Chondrocyte (in vitro differentiated cells): ENCODE data around the gene LPIN1. TPM values are rescaled to one million over a fixed set of nuclear protein-coding genes. Genes with fewer than 3 reads are reported as not detected.

Experiments
- DNase-seq: peaks from one replicate; pipeline ENCODE4 v3.0.0; 2021; ENCODE audit warnings: mixed read lengths, low spot score
- H3K27ac Mint-ChIP-seq: one replicate; pipeline ENCODE4 v1.8.0; 2021; ENCODE audit warnings: mild to moderate bottlenecking, moderate library complexity, mixed read lengths; ENCODE audit not compliant: unreplicated experiment
- H3K27me3 Mint-ChIP-seq: 2 replicates; pipeline ENCODE4 v1.8.0; 2021; ENCODE audit warnings: low read depth, mixed read lengths
- H3K36me3 Mint-ChIP-seq: 2 replicates; pipeline ENCODE4 v1.8.0; 2021; ENCODE audit warnings: low read depth, mixed read lengths
- H3K4me1 Mint-ChIP-seq: 2 replicates; pipeline ENCODE4 v1.8.0; 2021; ENCODE audit warnings: low read depth, mild to moderate bottlenecking, mixed read lengths
- H3K4me3 Mint-ChIP-seq: one replicate; pipeline ENCODE4 v1.8.0; 2021; ENCODE audit warnings: mild to moderate bottlenecking, moderate library complexity, mixed read lengths; ENCODE audit not compliant: unreplicated experiment
- H3K9me3 Mint-ChIP-seq: 2 replicates; pipeline ENCODE4 v1.8.0; 2021; ENCODE audit warnings: low read depth, mixed read lengths
- total RNA-seq: library from RNA; stranded (reverse); gene quantifications from 3 replicates; pipeline ENCODE4 v1.2.1, GENCODE V29; 2021
- TF ChIP-seq, protein P1 (sequence below): fragments of 200-600 bp; sonication (generic); IDR thresholded peaks from 2 replicates; pipeline ENCODE4 v1.5.0; 2021; ENCODE audit warnings: antibody characterized with exemption, mild to moderate bottlenecking, moderate library complexity

The LPIN1 gene
- total RNA-seq, 1 donor from 2014 or later = 17.5 TPM

DNA sequence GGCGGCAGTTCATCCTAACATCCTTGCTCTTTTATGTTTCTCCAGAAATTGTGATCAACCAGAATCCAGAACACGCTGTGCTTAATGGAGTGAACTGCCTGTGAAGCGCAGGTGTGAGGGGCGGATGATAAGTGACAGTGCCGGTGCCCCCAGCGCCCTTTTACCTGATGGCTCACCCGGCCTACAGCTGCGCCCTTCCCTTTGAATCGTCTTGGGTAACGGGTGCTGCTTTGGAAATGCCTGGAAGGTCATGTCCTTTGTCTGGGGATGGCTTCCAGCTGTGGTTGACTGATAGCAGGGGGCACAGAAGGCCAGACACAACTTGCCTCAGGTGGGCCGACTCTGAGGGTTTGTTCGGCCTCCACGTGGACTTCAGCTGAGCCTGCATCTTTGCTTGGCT, 119.4 kb downstream of the LPIN1 start:
- Mint-ChIP-seq H3K4me1 (peaks cover 16% of the 10 kb centered on the region), H3K4me3 (no peak overlapping the region), H3K27ac (no peak overlapping the region), H3K36me3 (no peaks in the 10 kb centered on the region), H3K9me3 (no peaks in the 10 kb centered on the region), H3K27me3 (peaks cover 9% of the 10 kb centered on the region)
- DNase-seq = no peak
- TF ChIP-seq, protein P1, sequence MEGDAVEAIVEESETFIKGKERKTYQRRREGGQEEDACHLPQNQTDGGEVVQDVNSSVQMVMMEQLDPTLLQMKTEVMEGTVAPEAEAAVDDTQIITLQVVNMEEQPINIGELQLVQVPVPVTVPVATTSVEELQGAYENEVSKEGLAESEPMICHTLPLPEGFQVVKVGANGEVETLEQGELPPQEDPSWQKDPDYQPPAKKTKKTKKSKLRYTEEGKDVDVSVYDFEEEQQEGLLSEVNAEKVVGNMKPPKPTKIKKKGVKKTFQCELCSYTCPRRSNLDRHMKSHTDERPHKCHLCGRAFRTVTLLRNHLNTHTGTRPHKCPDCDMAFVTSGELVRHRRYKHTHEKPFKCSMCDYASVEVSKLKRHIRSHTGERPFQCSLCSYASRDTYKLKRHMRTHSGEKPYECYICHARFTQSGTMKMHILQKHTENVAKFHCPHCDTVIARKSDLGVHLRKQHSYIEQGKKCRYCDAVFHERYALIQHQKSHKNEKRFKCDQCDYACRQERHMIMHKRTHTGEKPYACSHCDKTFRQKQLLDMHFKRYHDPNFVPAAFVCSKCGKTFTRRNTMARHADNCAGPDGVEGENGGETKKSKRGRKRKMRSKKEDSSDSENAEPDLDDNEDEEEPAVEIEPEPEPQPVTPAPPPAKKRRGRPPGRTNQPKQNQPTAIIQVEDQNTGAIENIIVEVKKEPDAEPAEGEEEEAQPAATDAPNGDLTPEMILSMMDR = no peak

DNA sequence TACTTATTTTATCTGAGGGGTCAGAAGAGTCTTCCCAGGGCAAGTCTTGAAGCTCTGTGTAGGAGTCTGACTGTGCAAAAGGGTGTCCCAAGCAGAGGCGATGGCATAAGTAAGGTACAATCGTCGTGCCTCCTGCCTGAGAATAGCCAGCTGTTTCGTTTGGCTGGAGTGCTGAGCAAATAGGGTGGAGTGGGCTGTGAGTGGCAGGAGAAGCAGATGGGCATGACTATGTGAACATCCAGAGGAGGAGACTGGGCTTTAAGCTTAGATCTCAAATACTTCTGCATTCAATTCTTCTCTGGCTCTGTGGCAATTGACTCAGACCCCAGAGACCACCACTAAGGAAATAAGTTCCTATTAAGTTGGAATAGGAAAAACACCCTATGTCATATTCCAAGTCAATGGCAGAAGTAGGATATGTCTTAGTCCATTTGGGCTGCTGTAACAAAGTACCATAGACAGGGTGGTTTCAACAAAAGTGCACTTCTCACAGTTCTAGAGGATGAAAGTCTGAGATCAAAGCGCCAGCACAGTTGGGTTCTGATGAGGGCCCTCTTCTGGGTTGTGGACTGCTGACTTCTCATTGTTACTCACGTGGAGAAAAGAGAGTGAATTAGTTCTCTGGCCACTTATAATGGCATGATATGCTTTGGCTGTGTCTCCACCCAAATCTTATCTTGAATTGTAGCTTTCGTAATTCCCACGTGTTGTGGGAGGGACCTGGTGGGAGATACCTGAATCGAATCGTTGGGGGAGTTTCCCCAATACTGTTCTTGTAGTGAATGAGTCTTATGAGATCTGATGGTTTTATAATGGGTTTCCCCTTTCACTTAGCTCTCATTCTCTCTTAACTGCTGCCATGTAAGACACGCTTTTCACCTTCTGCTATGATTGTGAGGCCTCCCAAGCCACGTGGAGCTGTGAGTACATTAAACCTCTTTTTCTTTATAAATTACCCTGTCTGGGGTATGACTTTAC, 120.2 kb downstream of the LPIN1 start:
- H3K4me1 Mint-ChIP-seq = peaks cover 16% of the 10 kb centered on the region
- no peaks in the 10 kb centered on the region for H3K9me3 Mint-ChIP-seq
- H3K27me3 Mint-ChIP-seq = peaks cover 12% of the 10 kb centered on the region
- no peak overlapping the region for H3K4me3 Mint-ChIP-seq
- H3K27ac Mint-ChIP-seq = no peak overlapping the region
- H3K36me3 Mint-ChIP-seq = no peaks in the 10 kb centered on the region
- DNase-seq = no peak
- TF ChIP-seq, protein P1 = no peak

DNA sequence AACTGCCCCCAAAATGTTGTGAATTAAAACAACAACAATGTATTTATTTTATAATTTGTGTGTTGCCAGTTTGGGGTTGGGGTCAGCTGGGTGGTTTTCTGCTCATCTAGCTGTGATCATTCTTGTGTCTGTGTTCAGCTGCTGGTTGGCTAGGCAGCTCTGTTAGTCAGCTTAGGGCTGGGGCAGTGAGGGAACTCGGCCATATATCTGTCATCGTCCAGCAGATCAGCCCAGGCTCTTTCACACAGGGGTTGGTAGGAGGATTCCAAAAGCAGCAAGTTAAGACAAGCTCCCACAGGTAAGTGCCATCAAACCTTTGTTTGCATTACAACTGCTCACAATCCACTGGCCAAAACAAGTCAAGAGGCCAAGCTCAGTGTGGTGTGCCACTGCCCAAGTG, 121.5 kb downstream of the LPIN1 start:
- H3K27me3 Mint-ChIP-seq = peaks cover 8% of the 10 kb centered on the region
- peaks cover 16% of the 10 kb centered on the region for H3K4me1 Mint-ChIP-seq
- TF ChIP-seq, protein P1 = no peak
- H3K4me3 Mint-ChIP-seq = no peak overlapping the region
- H3K9me3 Mint-ChIP-seq = no peaks in the 10 kb centered on the region
- no peak for DNase-seq
- H3K36me3 Mint-ChIP-seq = no peaks in the 10 kb centered on the region
- no peak overlapping the region for H3K27ac Mint-ChIP-seq

DNA sequence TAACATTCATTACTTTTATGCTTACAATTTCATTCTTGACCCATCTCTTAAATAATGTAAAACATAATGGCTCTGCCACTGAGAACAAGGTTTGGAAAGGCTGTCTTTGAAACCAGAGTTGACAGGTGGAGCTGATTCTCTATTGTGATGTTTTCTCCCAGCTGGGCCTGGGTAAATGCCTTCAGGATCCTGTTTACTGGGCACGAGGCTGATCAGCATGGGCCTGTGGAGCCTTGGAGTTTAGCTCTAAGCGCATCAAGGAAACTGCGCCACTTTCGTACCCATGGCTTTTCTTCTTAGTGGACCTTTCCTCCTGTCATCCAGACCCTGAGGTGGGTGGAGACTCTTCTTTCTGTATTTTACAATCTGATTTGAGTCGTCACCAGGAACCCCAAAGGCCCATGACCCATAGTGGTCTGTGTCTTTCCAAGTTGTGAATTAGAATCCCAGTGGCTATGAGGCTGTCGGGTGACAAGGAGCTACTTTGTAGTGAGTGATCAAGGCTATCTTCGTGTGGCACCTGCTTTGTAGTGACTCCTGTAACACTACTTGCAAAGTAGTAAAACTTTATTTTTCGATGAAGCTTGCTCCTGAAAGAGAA, 123.1 kb downstream of the LPIN1 start:
- Mint-ChIP-seq H3K36me3 (no peaks in the 10 kb centered on the region), H3K9me3 (no peaks in the 10 kb centered on the region), H3K4me3 (no peak overlapping the region), H3K27me3 (peaks cover 11% of the 10 kb centered on the region), H3K4me1 (peaks cover 5% of the 10 kb centered on the region), H3K27ac (no peak overlapping the region)
- no peak for DNase-seq
- TF ChIP-seq, protein P1 = no peak

DNA sequence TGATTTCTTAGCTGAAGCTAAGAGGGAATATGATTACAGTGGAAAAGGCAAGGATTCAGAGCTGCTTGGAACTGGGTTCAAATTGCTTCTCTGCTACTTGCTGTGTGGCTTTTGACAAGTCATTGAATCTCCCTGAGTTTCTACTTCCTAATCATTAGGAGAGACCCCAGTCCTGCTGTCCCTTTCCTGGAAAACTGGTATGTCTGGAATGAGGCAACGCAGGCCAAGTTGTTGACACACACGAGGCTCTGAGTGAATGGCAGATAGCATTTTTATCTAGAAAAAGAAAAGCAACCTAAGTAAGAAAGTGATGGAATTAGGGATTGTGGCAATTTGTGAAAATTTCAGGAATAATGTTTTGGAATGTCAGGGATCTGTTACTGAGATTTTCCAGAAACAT, 123.6 kb downstream of the LPIN1 start:
- DNase-seq = no peak
- TF ChIP-seq, protein P1 = no peak
- H3K4me1 Mint-ChIP-seq = peaks cover 5% of the 10 kb centered on the region
- no peak overlapping the region for H3K4me3 Mint-ChIP-seq
- peaks cover 11% of the 10 kb centered on the region for H3K27me3 Mint-ChIP-seq
- H3K9me3 Mint-ChIP-seq = no peaks in the 10 kb centered on the region
- H3K27ac Mint-ChIP-seq = no peak overlapping the region
- H3K36me3 Mint-ChIP-seq = no peaks in the 10 kb centered on the region
